DMS79 treated with DMSO at 0.1 percent for 48 hours (cell line): Measurements from ENCODE around the gene DDN.

ENCODE experiments used
- DNase-seq: peaks from one replicate; lab custom pipeline; 2025; lab: John Stamatoyannopoulos, UW

The DDN gene

DNA sequence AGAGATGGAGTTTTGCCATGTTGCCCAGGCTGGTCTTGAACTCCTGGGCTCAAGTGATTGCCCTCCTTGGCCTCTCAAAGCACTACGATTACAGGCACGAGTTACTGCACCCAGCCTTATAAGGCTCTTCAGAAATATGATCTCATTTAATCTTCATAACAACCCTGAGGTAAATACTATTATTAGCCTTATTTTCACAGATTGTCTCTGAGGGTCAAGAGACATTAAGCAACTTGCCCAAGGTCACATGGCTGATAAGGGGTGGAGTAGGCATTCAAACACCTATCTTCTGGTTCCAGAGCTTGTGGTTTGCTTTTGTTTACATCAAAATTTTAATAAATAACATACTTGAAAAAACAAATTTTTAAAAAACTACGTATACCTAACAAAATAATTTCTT lies 14.3 kb upstream of the DDN start:
- DNase-seq, result no peak

DNA sequence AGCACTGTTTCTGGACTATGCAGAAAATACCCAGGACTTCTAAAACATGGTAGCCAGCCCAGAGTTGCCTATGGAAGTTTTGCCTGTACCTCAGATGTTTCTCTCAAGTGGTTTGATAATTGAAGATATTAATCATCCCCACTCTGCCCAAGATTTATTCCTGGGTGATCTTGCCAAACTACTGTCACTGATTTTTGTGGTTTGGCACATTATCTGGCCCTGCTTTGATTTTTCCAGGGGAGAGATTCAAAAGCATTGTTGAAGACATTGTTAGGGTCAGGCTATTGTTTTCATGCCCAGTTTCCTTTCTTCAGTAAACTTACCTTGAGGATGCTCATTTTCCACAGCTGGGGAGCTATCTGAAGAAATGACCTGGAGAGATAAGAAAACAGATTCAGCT lies 13.6 kb upstream of the DDN start:
- DNase-seq, result no peak

GRCh38 chr12:49010092-49010668 lies 11.0 kb upstream of the DDN start:
- DNase-seq, result no peak

GRCh38 chr12:49008943-49009342 lies 9.8 kb upstream of the DDN start:
- no peak for DNase-seq

DNA sequence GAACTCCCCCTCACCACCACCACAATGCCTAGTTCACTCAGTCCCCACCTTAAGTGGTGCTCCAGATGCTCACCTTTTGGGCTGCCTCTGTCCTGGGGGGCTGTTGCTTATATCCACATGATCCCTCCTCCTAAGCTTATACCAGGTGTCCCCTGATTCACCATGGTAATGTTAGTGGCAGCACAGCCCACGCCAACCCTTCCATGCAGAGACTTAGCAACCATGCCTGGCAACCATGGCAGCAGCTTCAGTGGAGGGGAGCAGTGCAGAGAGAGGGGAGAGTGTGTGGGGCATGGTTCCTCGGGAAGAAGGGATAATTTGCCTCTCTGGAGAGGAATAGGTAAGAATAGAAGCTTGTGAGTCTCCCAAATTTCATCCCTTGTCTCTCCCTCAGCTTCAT lies 1.2 kb upstream of the DDN start:
- no peak for DNase-seq

DNA sequence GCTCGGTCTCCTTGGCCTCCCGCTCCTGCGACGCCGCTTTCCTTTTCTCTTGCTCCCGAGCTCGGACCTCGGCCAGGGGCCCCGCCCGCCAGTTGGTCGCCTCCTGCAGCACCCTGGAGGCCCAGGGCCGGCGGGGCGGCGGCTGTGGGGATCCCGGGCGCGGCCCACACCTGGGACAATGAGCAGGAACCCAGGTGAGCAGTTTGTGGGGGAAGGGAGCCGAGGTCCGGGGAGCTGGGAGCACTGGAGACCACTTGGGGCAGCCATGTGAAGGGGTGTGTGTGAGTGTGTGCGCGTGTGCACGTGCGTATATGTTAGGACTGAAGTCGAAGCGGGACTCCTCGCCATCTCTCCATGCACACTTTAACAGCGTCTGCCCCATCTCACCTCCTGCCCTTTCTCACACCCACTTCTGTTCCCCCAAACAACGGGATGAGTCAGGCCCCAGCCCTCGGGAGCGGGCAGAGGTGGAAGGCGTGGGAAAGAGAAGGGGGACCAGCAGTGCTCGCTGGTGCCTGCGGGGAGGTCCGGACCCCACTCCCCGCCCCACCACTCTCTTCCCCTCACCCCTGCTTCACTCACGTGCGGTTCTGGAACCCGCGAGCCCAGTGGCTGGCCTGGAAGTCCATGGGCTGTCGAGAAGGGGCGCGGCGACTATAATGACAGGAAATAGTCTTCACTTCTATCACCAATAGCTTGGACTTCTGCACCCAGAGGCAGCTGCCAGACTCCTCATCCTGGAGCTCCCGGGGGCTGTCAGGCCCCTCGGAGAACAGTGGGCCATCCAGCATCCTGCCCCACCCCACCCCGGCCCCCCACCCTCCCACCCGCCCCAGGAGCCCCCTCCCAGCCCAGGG lies 450 bp downstream of the DDN start:
- DNase-seq, result no peak

DNA sequence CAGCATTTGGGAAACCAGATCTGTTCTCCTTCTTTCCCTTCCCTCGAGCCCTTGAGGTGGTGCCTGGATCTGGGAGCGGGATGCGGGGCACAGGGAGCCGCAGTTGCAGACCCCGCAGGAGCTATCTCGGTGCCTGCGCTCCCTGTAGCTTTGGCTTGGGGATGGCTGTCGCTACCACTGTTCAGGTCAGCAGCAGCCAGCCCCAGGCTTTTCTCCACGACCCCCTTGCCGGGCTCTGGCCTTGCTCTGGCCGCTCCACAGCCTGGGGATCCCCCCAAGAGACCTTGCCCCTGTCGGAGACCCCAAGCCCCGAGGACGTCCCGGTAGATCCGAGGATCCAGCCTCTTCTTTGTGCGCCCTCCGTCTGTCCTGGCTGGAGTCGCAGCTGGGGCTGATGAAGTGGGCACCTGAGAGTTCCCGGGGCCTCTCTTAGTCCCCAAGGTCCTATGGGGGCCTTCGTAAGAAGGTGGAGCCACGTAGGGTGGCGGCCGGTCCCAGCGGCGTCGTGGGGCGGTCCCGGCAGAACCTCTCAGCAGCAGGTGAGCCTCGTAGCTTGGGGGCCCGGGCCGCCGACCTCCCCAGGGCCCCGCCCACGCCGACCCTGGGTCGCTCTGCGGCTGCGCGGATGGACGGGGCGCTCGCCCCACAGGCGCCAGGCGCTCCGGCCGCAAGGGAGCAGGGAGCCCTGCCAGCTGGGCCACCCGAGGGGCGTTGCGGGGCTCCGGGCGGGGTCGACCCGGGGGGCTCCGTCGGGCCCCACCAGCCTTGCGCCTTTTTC lies 1.3 kb downstream of the DDN start:
- DNase-seq, result peak; percentile 43

GRCh38 chr12:48996794-48997718 lies 2.1 kb downstream of the DDN start:
- DNase-seq, result peak; percentile 18

DNA sequence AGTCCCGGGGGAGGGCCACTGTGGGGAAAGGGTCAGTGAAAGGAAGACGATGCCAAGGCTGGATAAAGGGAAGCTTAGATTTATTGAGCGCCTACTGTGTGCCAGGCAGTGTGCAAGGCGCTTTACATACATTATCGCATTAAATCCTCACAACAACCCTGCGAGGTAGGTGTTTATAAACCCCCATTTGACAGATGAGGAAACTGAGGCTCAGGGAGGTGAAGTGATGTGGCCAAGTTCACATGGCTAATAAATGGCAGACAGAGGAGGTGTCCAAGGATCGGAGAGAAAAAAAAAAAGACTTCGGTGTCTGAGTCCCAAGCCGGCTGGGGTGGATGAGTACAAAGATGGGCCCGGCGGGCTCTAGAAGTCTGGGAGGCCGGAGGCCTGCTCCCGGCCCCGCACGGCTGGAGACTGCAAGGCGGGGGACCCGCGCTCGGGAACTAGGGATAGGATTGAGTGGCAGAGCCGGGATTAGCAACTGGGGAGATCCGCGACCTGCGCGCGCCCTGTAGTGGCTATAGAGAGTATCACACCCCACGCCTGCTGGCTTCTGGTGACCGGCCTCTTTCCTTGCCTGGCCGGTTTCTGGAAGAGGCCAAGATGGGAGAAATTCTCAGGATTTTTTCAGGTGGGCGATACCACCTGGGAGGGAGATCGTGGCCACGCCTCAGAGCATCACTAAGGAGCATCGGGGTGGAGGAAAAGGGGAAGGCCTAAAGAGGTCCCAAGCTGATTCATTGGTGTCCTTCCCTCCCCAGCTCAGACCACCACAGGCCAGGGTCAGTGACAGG lies 3.9 kb downstream of the DDN start:
- DNase-seq, result peak; percentile 80

DNA sequence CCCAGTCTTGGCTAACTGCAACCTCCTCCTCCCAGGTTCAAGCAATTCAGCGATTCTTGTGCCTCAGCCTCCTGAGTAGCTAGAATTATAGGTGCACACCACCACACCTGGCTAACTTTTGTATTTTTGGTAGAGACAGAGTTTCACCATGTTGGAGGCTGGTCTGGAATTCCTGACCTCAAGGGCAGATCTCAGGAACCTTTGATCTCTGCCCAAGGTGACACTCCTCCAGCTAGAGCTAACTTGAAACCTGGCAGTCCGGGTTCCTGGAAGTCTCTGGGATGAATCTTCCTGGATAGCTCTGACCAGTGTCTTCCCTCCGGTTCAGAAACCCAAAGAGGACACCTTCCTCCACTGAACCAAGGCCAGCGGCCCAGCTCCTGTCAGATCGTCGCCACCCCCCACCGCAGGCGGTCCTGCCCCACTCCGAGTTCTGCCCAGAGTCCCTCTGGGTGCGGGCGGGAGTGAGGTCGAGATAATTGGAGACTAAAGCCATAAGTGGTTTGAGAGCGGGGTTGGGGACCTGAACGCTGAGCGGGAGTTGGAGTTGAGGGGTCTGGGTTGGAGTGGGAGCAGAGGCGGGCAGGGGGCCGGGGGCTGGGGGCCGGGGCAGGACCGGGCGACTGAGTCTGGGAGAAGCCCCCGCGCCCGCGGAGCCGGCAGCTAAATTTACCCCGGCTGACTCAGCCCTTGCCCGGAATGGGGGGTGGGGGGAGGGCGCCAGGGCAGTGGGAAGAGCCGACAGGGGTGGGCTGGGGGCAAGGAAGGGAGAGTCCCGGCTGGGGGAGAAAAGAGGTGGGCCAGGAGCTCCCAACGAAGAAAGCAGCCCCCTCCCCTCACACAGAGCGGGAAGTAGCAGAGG lies 4.7 kb downstream of the DDN start:
- no peak for DNase-seq

DNA sequence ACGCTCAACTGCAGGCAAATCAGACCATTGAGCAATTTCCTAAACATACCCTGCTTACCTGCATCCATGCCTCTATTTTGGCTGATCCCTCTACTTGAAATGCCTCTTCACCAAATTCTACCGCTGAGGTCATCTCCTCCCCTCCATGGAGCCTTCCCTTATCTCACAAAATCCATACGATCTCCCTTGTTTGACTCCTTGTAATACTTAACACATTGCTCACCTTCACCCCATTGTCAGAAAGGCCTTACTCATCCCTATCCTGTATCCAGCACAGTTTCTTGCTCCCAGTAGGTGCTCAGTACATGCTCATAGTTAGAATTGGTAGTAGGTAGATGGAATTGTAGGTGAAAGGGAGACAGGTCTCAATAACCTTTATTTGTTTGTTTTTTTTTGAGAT lies 5.4 kb downstream of the DDN start:
- no peak for DNase-seq

GRCh38 chr12:48991247-48992050 lies 7.7 kb downstream of the DDN start:
- DNase-seq, result no peak

GRCh38 chr12:48990552-48990951 lies 8.6 kb downstream of the DDN start:
- DNase-seq, result no peak

GRCh38 chr12:48988030-48988649 lies 11.0 kb downstream of the DDN start:
- DNase-seq, result no peak

DNA sequence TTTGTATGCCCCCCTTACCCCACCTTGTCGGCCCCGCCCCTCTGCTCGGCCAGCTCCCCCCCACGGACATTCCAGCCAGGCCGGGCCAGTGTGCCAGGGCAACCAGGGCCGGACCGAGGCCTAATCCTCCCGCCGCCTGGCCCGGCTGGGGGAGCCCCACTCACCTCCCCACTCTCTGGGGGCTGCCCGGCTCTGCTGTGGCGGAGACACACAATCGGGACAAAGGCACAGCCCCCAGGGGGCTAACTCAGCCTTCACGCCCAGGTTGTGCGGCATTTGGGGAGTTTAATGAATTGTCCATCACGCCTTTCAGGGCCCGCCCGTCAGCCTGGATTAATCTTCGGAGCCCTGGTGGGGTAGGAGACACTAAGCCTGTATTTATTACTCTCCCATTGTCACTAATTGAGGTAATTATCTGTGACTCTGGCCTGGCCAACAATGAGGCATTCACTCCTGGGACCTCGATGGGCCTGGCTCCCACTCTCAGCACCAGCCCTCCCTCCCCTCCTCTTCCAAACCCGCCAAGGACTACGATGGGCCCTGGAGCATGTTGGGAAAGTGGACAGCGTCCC lies 12.4 kb downstream of the DDN start:
- DNase-seq, result no peak

GRCh38 chr12:48985901-48986300 lies 13.3 kb downstream of the DDN start:
- DNase-seq, result no peak

GRCh38 chr12:48985475-48985897 lies 13.7 kb downstream of the DDN start:
- DNase-seq, result no peak

- no peak for DNase-seq
These were observed 16.6 kb downstream of the DDN start for GRCh38 chr12:48982397-48983080.
